ENCODE results near the gene USP7. TPM values are rescaled to one million over a fixed set of nuclear protein-coding genes. Genes with fewer than 3 reads are reported as not detected.
"Not testable (repeated sequence)": the region's sequence is repeated elsewhere in the genome, so short reads cannot be mapped to it uniquely, and the experiment has no call there.

USP7 gene
- total RNA-seq, 1 experiment from 2014 or later: 20.3 TPM

DNA sequence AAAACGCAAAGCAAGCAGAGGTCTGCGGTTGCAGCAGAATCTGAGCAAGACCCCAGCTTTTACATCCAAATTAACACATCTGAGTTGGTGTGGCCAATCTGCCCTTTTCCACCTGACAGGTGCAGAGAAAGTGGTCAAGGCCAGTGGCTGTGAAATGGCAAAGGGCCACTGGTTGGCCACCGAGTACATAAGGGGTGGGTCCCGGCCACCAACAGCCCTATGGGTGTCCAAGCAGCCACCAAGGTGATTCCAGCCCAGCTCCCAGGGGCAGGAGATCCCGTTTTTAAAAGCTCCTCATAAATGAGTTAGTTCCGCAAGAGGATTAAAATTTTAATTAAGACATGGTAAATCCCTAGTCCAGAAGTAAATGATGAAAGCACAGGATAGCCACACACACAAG, 29.1 kb downstream of the USP7 start:
- in situ Hi-C loops (cut with HindIII; ENCODE audit: low sequenced_read_pairs): no loop called here

DNA sequence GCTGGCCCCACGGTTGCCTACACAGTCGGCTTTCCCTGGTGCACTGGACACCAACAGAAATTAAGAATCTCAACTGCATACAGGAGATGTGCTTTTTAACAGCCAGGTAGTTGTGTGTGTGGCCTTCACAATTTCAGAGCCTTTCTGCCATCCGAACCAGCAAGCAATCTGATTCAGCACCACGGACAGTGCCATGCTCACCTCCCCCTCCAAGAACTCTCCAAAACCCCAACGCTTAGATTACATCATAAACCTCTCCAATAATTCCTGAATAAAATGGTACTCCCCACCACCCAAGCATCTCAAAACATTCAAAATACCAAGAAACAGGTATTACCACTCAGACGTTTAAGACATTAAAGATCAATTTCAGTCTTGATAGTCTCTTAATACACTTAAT, 31.8 kb downstream of the USP7 start:
- no peak for DNase-seq (ENCODE audit: low spot score)
- in situ Hi-C loops (cut with HindIII; ENCODE audit: low sequenced_read_pairs): no loop called here

More for the DNA sequence above, 29.1 kb downstream of the USP7 start:
- no peak for DNase-seq (ENCODE audit: low spot score)

DNA sequence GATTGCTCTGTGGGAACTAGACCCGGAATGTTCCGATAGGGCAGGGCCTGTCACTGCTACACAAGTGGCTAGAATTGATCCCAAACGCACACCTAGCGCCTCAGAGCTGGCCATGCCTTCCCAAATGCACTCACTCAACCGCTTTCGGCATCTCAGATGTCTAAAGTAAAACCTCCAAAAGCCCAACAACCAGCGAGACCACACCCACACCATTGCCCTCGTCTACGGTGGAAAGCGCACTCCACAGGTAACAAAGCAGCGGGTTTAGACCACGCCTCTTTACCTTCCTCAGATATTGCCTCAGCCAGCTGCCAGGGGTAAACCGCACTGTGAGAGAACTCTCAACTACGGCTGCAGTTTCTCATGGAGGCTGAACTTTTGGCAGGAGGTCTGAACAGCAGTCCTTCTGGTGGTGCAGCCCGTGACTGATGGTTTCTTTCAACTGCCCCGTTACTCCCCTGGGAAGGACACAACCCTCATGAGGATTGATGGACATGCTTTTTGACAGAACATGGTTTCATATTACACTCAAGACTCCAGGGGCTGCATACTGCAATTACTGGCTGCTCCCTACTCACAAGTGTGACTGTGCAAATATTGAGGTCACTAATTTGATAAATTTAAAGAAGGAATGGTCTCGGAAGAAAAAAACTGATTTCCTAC, 34.5 kb downstream of the USP7 start:
- DNase-seq (ENCODE audit: low spot score): no peak
- in situ Hi-C loops (cut with HindIII; ENCODE audit: low sequenced_read_pairs): no loop called here

DNA sequence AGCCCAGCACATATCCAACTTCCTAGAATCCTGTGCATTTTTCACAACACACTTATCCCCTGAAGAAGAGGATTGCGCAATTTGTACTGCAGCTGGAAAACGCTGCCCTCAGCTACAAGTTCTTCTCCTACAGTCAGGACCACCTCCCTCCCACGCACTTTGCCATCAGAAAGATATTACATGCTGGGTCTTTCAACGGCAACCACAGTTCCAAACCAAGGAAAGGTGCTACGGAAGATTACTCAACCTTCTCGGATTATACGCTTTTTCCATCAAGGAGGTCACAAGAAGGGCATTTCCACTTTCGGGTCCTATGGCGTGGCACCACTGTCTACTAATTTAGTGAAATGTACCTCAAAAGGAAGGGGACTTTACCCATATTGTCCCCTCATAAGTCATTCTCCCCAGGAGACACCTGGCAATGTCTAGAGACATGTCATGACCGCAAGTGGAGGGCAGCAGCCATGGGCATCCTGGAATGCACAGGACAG, 35.2 kb downstream of the USP7 start:
- DNase-seq (ENCODE audit: low spot score): no peak
- in situ Hi-C loops (cut with HindIII; ENCODE audit: low sequenced_read_pairs): no loop called here

DNA sequence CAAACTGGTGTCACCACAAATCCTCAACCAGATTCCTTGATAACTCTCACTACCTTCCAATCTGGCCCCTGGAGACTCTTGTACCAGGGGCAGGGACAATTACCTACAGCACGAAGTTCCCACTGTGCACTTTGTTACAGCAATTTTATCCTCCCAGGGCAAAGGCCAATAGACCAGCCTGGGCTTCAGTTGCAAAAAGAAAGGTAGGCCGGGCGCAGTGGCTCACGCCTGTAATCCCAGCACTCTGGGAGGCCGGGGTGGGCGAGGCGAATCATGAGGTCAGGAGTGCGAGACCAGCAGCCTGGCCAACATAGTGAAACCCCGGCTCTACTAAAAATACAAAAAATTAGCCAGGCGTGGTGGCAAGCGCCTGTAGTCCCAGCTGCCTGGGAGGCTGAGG, 36.9 kb downstream of the USP7 start:
- in situ Hi-C loops (cut with HindIII; ENCODE audit: low sequenced_read_pairs): no loop called here
- DNase-seq (ENCODE audit: low spot score): no peak

DNA sequence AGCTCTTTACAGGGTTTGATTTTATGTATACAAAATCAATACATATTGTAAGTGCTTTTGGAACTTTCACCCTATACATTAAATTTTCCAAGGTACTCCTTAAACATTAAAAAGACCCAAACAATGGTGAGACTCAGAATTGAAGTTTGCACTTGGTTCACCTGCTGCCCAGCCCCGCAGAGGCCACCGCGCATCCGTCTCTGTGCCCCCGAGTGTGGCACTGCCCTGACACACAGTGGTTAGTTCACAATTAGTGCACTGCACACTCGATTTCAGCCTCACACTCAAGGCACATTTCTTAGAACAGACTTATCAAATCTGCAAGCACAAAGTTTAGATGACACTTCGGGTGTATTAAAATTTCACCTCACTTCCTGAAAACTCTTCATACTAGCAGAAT, 38.3 kb downstream of the USP7 start:
- DNase-seq (ENCODE audit: low spot score): no peak
- in situ Hi-C loops (cut with HindIII; ENCODE audit: low sequenced_read_pairs): no loop called here

DNA sequence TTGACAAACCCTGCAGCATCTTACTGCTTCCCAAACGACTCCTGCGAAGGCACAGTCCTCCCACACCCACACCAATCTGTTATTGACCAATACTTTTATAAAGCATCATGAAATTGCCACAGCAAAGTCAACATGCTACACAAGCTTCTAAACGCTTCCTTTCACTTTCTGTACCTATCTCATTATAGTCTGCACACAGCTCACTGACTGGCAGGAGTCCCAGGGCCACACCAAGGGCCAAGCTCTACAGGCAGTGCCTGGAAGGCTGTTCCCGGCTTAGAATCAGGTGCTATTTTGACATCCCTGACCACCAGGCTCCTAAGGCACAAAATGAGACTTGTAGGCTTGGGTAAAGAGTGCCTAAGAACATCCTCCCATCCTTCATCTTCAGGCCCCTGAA, 39.5 kb downstream of the USP7 start:
- in situ Hi-C loops (cut with HindIII; ENCODE audit: low sequenced_read_pairs): loop anchor here (5.0 kb wide), 1 partner anchor 43 kb away; no protein-coding TSS in a partner anchor
- peak; percentile 62 for DNase-seq (ENCODE audit: low spot score)

DNA sequence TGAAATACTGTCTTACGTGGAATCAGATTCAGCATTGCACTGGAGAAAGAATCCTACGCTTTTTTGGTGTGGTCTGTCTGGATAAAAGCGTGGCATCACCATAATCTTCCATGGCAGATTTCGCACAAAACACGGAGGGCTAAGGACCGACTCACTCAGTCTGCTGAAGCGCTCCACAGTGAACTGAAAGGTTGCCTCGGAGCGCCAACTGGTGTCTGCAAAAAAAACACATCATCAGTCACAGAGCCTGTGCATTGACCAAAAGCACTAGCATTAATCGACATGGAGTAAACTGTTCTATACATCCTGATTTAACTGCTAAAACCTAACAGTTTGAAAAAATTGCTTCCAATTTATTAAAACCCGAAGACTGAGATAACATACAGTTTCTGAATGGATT, 40.5 kb downstream of the USP7 start:
- peak; percentile 85 for DNase-seq (ENCODE audit: low spot score)
- in situ Hi-C loops (cut with HindIII; ENCODE audit: low sequenced_read_pairs): loop anchor here (5.0 kb wide), 1 partner anchor 44 kb away; no protein-coding TSS in a partner anchor

DNA sequence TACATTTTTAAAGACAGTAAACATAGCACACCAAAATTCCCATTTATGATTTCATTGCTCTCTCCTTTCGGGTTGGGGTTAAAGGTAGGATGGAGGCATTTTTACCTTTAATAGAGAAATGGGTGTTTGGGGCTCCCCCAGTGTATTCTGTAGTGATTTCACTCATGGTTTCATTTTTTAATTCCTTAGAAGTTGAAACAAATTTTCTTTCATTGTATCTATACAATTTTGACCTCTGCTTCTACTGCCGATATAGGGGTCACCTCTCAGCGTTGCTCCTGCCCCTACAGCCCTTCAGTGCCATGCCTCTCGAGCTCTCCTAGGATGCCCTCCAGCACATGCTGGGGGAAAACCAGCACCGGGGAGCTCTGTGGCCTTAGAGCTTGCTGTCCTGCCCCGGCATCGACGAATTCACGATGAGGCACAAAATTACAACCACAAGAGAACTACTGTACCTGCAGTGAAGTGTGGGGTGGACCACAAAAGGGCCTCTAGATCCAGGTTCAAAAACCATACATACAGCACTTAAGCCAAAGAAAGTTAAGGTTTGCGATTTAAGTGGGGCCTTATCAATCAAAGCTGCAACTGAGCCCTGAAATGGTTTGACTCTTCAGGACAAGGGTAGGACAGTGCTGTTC, 42.2 kb downstream of the USP7 start:
- in situ Hi-C loops (cut with HindIII; ENCODE audit: low sequenced_read_pairs): loop anchor here (5.0 kb wide), 1 partner anchor 46 kb away; no protein-coding TSS in a partner anchor

DNA sequence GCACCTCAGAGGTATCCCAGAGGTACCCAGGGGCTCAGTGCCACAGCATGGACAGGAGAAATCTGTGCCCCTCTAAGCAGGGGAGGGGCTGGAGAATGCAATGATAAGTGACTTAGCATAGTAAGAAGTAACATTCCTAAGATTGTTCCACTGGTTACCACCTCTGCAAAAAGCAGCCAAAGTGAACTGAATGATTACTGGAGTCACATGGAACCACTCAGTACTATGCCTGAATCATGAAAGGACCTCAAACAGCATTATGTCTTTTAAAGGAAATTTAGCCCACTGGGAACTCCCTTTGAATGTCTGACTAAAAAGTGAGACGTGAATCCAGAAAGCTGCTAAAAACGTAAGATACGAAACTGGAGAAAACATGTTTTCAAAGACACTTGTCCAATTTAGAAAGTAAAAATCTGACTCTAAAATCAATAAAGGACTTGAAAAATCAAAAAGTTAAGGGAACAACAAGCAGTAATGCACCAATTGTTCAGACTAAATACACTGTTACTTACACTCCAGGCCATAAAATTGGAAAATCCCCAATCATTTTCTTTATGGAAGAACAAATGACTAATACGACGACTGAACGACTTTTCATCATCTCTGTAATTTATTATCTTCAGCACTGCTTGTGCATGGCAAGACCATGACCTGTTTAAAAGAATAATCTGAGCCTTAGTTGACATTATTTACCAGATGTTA, 42.9 kb downstream of the USP7 start:
- in situ Hi-C loops (cut with HindIII; ENCODE audit: low sequenced_read_pairs): loop anchor here (5.0 kb wide), 1 partner anchor 47 kb away; no protein-coding TSS in a partner anchor

More for the DNA sequence above, 42.2 kb downstream of the USP7 start:
- no peak for DNase-seq (ENCODE audit: low spot score)

DNA sequence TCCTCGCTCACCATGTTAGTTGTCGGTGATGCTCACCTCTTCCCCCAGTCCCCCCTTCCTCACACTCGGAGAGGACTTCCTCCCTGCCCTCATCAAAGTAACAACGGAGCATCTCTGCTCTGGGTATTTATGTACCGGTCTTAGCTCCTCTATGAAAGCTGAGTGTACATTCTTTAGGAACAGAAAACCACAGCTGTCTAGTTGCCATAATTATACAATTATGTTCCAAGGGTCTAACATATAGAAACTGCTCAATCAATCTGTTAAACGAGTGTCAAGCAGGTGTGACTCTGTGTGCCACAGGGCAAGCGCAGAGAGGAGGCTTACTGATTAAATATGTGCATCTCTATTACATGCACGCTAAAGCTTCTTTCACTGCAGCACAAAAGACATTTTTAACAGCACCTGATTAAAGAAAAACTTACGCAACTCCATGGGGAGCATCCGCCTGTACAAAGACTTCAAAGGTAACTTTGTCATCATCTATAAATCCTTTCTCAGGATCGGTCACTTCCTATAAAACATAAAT, 43.7 kb downstream of the USP7 start:
- in situ Hi-C loops (cut with HindIII; ENCODE audit: low sequenced_read_pairs): loop anchor here (5.0 kb wide), 1 partner anchor 47 kb away; no protein-coding TSS in a partner anchor
- no peak for DNase-seq (ENCODE audit: low spot score)

More for the DNA sequence above, 42.9 kb downstream of the USP7 start:
- no peak for DNase-seq (ENCODE audit: low spot score)

DNA sequence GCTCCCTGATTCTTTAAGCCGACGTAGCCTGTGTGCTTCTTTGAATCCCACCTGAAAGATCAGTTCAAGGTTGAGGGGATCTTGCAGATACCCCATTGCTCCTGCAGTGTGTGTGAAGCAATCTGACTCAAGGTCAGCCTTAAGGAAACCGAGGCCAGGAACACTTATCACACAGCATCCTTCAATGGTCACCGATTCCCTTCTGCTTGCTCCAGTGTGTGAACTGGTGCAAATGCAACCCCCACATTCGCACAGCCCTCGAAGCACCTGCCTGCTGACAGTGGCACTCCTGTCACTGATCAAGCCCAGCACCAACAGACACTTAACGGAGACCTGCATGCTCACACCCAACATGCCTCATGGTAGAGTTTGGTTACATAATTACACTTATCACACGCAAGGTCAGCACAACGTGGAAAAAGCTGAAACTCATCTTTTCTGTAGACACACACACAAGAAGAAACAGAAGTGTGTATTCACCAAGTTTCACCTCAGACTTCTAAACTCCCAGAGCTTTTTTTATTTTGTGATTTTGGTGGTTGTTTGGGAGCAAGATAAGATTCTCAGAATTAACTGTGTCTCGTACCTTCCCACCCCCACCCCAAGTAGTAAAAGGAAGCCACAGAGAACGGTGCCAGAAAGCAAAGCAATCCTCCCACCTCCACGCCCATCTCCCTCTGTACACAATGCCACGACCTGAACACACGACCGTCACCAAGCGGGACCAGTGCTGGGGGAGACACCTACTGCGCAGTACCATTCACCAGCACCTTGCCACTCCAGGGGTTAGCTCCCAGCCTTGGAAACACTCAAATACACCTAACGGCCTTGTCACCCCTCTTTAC, 44.4 kb downstream of the USP7 start:
- in situ Hi-C loops (cut with HindIII; ENCODE audit: low sequenced_read_pairs): no loop called here
- no peak for DNase-seq (ENCODE audit: low spot score)

DNA sequence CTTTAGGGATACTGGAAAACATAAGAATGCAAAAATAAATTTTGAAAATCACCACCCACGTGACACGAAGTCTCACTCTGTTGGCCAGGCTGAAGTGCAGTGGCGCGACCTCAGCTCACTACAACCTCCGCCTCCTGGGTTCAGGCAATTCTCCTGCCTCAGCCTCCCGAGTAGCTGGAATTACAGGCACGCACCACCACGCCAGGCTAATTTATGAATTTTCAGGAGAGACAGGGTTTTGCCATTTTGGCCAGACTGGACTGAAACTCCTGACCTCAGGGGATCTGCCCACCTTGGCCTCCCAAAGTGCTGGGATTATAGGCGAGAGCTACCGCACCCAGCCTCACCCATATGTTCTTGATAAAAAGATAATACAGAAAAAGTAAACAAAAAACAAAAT, 46.4 kb downstream of the USP7 start:
- in situ Hi-C loops (cut with HindIII; ENCODE audit: low sequenced_read_pairs); DNase-seq (ENCODE audit: low spot score): not testable (repeated sequence)

DNA sequence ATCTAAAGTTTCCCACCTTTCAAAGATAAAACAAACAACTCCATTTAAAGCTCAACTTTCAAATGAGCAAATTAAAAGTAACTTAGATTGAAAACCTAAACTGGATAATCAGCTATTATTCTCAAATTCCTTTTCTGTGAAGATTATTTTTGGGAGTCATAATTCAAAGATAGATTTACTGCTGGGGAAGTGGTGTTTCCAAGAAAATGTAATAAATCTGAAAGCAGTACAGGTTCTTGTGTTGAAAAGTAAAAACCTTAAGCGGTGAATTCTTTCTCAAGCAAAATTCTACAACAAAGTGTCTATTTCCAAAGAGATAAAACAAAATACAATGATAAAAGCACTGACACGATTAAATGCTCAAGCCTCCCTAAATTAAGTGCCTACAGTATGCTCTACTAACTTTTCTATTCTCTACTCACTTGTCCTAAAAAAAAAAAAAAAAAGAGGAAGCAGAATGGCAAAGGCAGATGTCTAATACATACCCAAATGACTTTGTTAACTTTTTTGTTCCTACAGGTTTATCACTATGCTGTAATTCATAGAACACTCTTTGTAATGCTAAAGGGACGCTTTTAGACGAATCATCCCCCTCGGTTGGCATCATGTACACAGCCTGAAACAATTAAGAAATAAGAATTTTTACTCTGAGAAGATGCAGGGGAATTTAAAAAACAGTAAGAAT, 47.0 kb downstream of the USP7 start:
- no peak for DNase-seq (ENCODE audit: low spot score)
- in situ Hi-C loops (cut with HindIII; ENCODE audit: low sequenced_read_pairs): no loop called here

DNA sequence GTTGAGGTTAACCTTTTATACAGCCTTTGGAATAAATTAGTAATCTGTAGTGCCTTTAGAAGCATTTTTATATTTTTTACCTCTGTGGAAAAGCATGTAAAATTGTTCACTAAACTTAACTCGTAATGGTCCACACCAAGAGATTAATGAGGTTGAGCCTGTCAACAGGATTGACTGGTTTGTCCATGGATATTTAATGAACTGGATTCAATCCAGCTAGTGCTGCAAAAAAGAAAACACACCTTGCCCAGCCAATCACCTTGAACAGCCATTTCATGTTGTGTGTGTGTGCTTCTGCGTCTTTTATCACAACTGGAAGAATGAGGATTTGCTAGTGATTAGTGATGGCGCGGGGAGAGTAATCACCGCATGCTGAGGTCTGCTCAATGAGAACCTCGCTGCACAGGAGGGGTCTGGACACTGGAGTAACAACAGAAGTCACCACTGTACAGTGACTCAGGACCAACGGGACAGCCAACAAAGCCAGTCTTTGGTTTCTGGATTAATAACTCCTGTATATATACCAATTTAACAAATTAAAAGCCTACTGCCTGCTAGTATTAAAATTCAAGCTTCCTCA, 47.9 kb downstream of the USP7 start:
- in situ Hi-C loops (cut with HindIII; ENCODE audit: low sequenced_read_pairs): no loop called here

DNA sequence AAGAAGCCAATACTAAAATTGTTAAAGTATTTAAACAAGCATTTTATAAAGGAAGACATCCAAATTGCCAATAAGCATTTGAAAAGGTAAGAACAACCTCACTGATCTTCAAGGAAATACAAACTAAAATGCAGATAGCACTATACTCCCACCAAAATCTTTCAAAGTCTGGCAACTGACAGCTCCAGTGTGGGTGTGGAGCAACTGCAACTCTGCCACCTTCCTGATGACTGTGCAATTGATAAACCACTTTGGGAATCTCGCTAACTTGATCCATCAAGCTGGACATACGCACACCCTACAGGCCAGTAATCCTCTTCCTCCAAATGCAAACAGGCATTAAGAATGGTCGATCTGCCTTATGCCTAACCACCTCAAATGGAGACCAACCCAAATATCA, 49.6 kb downstream of the USP7 start:
- no peak for DNase-seq (ENCODE audit: low spot score)
- in situ Hi-C loops (cut with HindIII; ENCODE audit: low sequenced_read_pairs): no loop called here

More for the DNA sequence above, 47.9 kb downstream of the USP7 start:
- DNase-seq (ENCODE audit: low spot score): no peak

DNA sequence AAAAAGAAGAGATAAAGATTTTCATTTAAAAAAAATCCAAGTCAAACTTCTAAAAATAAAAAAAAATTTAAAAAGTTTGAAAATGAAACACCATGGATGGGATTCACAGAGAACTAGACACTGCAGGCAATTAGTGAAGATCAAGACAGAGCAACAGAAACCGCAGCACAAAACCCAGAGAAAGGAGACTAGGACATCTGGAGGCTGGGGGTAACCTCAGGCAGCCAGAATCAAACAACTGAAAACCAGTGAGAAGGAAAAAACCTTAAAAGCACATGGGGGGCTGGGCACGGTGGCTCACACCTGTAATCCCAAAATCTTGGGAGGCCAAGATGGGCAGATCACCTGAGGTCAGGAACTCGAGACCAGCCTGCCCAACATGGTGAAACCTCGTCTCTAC, 50.9 kb downstream of the USP7 start:
- in situ Hi-C loops (cut with HindIII; ENCODE audit: low sequenced_read_pairs): no loop called here
- no peak for DNase-seq (ENCODE audit: low spot score)

DNA sequence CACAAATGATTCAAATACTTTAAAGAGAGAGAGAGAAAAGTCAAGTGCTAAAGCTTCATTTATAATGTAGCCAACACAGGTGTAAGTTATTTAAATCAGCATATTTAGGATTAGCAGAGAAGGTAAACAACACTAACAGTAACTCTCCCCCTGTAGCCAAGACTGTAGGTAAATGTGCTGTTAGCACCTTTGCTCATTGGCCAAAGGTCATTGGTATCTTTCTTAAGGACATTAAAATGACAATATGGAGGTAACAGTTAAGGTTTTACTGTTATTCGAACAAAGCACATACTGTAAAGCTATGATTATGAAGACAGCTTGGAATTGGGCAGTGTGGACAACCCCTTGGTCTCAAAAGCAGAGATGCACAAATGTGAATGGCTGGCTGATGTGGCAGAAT, 52.9 kb downstream of the USP7 start:
- in situ Hi-C loops (cut with HindIII; ENCODE audit: low sequenced_read_pairs): no loop called here
- DNase-seq (ENCODE audit: low spot score): no peak
